Neural progenitor cell (in vitro differentiated cells): Measurements from ENCODE around the gene ZMIZ1.

ENCODE experiments used
- EZH2 ChIP-seq: fragments of 200-600 bp; sonication (generic); IDR thresholded peaks from 2 replicates; pipeline ENCODE4 v1.6.1; 2017; ENCODE audit warnings: antibody characterized with exemption, mild to moderate bottlenecking, moderate library complexity
- EZH2phosphoT487 ChIP-seq: fragments of 200-600 bp; sonication (generic); IDR thresholded peaks from 2 replicates; pipeline ENCODE4 v1.6.1; 2017; ENCODE audit warnings: antibody characterized with exemption
- TF ChIP-seq, protein P1 (sequence below): fragments of 200-600 bp; sonication (generic); IDR thresholded peaks from 2 replicates; pipeline ENCODE4 v1.5.1; 2017; ENCODE audit warnings: antibody characterized with exemption, mild to moderate bottlenecking

DNA sequence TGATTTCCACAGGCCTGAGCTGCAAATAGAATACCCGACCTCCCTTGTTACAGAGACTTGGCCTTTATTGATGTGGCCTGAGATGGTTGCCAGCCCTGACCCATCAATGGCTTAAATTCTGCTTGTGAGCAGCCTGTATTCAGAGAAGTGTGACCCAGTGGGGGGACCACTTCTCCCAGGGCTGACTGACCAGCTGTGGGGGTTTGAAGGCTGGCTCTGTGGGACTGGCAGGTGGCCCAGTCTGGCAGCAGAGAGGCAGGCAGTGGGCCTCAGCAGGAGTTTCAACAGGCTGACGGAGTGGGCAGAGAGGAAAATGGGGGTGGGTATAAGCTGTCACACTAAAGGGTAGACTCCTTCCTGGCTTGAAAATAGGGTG, 266.3 kb downstream of the ZMIZ1 start:
- TF ChIP-seq, protein P1, sequence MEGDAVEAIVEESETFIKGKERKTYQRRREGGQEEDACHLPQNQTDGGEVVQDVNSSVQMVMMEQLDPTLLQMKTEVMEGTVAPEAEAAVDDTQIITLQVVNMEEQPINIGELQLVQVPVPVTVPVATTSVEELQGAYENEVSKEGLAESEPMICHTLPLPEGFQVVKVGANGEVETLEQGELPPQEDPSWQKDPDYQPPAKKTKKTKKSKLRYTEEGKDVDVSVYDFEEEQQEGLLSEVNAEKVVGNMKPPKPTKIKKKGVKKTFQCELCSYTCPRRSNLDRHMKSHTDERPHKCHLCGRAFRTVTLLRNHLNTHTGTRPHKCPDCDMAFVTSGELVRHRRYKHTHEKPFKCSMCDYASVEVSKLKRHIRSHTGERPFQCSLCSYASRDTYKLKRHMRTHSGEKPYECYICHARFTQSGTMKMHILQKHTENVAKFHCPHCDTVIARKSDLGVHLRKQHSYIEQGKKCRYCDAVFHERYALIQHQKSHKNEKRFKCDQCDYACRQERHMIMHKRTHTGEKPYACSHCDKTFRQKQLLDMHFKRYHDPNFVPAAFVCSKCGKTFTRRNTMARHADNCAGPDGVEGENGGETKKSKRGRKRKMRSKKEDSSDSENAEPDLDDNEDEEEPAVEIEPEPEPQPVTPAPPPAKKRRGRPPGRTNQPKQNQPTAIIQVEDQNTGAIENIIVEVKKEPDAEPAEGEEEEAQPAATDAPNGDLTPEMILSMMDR = no peak
- TF ChIP-seq EZH2phosphoT487 = no peak
- TF ChIP-seq EZH2 = no peak
